HL-60 (cell line): ENCODE results near the gene USP3.
"Not testable (repeated sequence)": the region's sequence is repeated elsewhere in the genome, so short reads cannot be mapped to it uniquely, and the experiment has no call there.

Experiments used
- DNase-seq, 2 experiments: peaks; one replicate each; pipeline ENCODE4 v3.0.0-alpha.2; 2010 to 2020; ENCODE audit warnings: low read depth in 1 of 2, low spot score in 1 of 2
- H3K27ac ChIP-seq: fragments of 250-450 bp; sonication (Bioruptor Pico); replicated peaks from 2 replicates; pipeline ENCODE4 v1.5.1; 2020; ENCODE audit warnings: mild to moderate bottlenecking, moderate library complexity
- H3K27me3 ChIP-seq: fragments of 250-450 bp; sonication (Bioruptor Pico); 2 replicates; pipeline ENCODE4 v1.5.1; 2021; ENCODE audit warnings: mild to moderate bottlenecking, moderate library complexity; ENCODE audit not compliant: insufficient read depth, poor library complexity, severe bottlenecking
- H3K4me3 ChIP-seq: replicated peaks from 2 replicates; pipeline ENCODE4 v1.5.1; 2011; ENCODE audit warnings: mild to moderate bottlenecking, control low read depth, low read length; ENCODE audit not compliant: insufficient read depth
- GABPA ChIP-seq: IDR thresholded peaks from 2 replicates; pipeline ENCODE4 v1.6.1; 2012; ENCODE audit warnings: low read depth
- POLR2AphosphoS5 ChIP-seq: IDR thresholded peaks from 2 replicates; pipeline ENCODE4 v1.6.1; 2012; ENCODE audit warnings: low read depth
- SPI1 ChIP-seq: IDR thresholded peaks from 2 replicates; pipeline ENCODE4 v1.6.1; 2012; ENCODE audit warnings: low read depth, mild to moderate bottlenecking, borderline replicate concordance
- TF ChIP-seq, protein P1 (sequence below): IDR thresholded peaks from 2 replicates; pipeline ENCODE4 v1.6.1; 2012; ENCODE audit warnings: low read depth; ENCODE audit not compliant: insufficient replicate concordance
- TF ChIP-seq, protein P2 (sequence below): IDR thresholded peaks from one replicate; pipeline ENCODE4 v1.5.1; 2011; ENCODE audit warnings: low read length, control low read depth, inconsistent platforms; ENCODE audit not compliant: insufficient read depth

Gene USP3

DNA sequence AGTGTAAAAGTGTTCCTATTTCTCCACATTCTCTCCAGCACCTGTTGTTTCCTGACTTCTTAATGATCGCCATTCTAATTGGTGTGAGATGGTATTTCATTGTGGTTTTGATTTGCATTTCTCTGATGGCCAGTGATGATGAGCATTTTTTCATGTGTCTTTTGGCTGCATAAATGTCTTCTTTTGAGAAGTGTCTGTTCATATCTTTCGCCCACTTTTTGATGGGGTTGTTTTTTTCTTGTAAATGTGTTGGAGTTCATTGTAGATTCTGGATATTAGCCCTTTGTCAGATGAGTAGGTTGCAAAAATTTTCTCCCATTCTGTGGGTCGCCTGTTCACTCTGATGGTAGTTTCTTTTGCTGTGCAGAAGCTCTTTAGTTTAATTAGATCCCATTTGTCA is 113.2 kb downstream of the USP3 start:
- H3K27ac ChIP-seq, H3K27me3 ChIP-seq, DNase-seq, H3K4me3 ChIP-seq: not testable (repeated sequence)

DNA sequence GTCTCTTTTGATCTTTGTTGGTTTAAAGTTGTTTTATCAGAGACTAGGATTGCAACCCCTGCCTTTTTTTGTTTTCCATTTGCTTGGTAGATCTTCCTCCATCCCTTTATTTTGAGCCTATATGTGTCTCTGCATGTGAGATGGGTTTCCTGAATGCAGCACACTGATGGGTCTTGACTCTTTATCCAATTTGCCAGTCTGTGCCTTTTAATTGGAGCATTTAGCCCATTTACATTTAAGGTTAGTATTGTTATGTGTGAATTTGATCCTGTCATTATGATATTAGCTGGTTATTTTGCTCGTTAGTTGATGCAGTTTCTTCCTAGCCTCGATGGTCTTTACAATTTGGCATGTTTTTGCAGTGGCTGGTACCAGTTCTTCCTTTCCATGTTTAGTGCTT is 116.4 kb downstream of the USP3 start:
- not testable (repeated sequence) for H3K27ac ChIP-seq, H3K4me3 ChIP-seq, H3K27me3 ChIP-seq, DNase-seq

DNA sequence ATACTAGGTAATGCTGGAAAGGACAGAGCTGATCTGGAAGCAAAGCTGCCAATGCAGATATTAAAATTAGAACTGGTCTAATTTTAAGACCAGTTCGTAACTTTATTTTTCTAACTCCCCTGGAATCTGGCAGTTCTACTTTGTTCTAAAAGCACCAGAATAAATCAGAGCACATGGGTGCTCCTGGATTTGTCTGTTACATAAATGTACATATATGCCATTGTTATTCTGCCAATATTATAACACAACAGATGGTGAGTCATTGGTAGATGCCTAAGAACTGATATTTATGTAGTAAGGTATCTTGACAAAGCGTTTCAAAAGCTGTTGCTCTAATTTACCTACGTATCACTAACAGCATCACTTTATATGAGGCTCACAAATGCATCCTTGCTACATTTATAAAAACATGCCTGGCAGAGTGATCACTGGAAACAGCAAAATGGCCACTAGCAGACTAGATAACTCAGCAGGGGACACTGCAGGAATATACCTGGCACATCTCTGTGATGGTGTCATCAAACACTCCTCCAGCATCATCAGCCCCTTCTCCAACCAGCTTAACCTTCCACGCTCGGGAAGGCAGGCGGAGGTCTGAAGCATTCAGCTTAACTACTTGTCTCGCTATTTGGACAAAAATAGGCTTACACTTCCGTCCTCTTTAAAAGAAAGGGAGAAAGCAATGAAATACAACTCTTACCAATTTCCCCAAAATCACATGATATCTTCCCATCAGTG is 119.0 kb downstream of the USP3 start:
- DNase-seq, result no peak
- no peaks in the 10 kb centered on the region for H3K27me3 ChIP-seq
- H3K4me3 ChIP-seq, result no peak overlapping the region
- no peak overlapping the region for H3K27ac ChIP-seq
- TF ChIP-seq, protein P1, sequence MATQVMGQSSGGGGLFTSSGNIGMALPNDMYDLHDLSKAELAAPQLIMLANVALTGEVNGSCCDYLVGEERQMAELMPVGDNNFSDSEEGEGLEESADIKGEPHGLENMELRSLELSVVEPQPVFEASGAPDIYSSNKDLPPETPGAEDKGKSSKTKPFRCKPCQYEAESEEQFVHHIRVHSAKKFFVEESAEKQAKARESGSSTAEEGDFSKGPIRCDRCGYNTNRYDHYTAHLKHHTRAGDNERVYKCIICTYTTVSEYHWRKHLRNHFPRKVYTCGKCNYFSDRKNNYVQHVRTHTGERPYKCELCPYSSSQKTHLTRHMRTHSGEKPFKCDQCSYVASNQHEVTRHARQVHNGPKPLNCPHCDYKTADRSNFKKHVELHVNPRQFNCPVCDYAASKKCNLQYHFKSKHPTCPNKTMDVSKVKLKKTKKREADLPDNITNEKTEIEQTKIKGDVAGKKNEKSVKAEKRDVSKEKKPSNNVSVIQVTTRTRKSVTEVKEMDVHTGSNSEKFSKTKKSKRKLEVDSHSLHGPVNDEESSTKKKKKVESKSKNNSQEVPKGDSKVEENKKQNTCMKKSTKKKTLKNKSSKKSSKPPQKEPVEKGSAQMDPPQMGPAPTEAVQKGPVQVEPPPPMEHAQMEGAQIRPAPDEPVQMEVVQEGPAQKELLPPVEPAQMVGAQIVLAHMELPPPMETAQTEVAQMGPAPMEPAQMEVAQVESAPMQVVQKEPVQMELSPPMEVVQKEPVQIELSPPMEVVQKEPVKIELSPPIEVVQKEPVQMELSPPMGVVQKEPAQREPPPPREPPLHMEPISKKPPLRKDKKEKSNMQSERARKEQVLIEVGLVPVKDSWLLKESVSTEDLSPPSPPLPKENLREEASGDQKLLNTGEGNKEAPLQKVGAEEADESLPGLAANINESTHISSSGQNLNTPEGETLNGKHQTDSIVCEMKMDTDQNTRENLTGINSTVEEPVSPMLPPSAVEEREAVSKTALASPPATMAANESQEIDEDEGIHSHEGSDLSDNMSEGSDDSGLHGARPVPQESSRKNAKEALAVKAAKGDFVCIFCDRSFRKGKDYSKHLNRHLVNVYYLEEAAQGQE, result no peak
- TF ChIP-seq, protein P2, sequence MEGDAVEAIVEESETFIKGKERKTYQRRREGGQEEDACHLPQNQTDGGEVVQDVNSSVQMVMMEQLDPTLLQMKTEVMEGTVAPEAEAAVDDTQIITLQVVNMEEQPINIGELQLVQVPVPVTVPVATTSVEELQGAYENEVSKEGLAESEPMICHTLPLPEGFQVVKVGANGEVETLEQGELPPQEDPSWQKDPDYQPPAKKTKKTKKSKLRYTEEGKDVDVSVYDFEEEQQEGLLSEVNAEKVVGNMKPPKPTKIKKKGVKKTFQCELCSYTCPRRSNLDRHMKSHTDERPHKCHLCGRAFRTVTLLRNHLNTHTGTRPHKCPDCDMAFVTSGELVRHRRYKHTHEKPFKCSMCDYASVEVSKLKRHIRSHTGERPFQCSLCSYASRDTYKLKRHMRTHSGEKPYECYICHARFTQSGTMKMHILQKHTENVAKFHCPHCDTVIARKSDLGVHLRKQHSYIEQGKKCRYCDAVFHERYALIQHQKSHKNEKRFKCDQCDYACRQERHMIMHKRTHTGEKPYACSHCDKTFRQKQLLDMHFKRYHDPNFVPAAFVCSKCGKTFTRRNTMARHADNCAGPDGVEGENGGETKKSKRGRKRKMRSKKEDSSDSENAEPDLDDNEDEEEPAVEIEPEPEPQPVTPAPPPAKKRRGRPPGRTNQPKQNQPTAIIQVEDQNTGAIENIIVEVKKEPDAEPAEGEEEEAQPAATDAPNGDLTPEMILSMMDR, result no peak
- TF ChIP-seq POLR2AphosphoS5, result no peak
- TF ChIP-seq SPI1, result no peak
- no peak for TF ChIP-seq GABPA

DNA sequence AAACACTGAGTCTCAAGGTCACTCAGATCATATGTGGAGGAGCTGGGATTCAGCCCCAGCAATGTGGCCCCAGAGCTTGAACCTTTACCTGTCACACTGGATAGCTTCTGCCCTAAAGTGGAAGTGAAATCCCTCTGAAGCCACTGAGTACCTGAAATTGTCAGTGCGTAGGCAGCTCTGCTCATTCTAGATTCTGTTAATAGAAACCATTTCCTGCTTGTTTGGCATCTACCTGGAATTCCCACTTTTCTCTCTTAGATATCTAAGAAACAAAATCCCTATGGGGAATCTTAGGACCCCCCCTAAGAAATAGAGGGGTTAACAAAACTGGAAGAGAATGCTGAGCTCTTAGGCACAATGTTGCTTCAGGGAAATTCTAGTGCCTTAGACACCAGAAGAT is 122.6 kb downstream of the USP3 start:
- Histone ChIP-seq H3K4me3 (no peak overlapping the region), H3K27me3 (no peaks in the 10 kb centered on the region), H3K27ac (no peak overlapping the region)
- TF ChIP-seq, protein P2, result no peak
- TF ChIP-seq POLR2AphosphoS5, result no peak
- no peak for TF ChIP-seq SPI1
- no peak for TF ChIP-seq GABPA
- no peak for DNase-seq

DNA sequence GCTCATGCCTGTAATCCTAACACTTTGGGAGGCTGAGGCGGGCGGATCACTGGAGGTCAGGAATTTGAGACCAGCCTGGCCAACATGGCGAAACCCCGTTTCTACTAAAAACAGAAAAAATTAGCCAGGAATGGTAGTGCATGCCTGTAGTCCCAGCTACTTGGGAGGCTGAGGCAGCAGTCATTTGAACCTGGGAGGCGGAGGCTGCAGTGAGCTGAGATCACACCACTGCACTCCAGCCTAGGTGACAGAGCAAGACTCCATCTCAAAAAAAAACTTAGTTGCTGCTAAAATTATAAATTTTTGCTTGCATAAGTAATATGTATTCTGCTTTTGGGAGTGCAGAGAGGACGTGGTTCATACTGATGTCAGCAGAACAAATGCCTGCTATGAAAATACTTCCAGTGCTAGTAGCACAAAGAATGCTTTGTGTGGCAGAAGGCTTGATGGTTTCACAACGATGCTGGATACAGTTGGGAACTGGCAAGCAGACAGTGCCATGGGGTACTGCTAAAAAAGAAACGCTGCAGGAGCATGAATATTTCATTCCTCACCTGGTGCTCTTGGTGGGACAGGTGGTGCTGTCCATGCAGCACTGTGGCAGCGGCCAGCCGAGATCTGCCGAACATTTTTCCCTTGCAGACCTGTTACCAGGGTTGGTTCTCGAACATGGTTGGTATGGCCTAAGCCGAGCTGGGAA is 123.9 kb downstream of the USP3 start:
- no peak for DNase-seq
- no peak for TF ChIP-seq POLR2AphosphoS5
- no peak for TF ChIP-seq GABPA
- TF ChIP-seq SPI1, result no peak
- TF ChIP-seq, protein P1, result no peak
- TF ChIP-seq, protein P2, result no peak
- Histone ChIP-seq H3K4me3 (no peak overlapping the region), H3K27ac (no peak overlapping the region), H3K27me3 (no peaks in the 10 kb centered on the region)
